Caco-2 (cell line): Measurements from ENCODE around the gene CABLES2. TPM values are rescaled to one million over a fixed set of nuclear protein-coding genes. Genes with fewer than 3 reads are reported as not detected.

Source experiments
- BruUV-seq: library from RNA; stranded (reverse); fragments of 400-500 nt; replicated peaks from 2 replicates; lab custom pipeline; 2021; lab: Mats Ljungman, UMichigan
- CTCF ChIA-PET: fragments of 300-600 bp; sonication (Branson Sonifier 250); formaldehyde crosslinking; loops from one replicate; lab custom pipeline; 2022; ENCODE audit warnings: antibody characterized with exemption; lab: Charles Lee
- POLR2A ChIA-PET: fragments of 300-600 bp; sonication (Branson Sonifier 250); formaldehyde crosslinking; loops from one replicate; lab custom pipeline; 2022; ENCODE audit warnings: antibody characterized with exemption; lab: Charles Lee
- DNase-seq, 2 experiments: peaks; one replicate each; pipeline versions ENCODE4 v3.0.0 to v3.0.0-alpha.2; 2020 to 2022
- H3K27me3 ChIP-seq: replicated peaks from 2 replicates; pipeline ENCODE4 v1.6.0; 2011; ENCODE audit warnings: low read length; ENCODE audit not compliant: control insufficient read depth, insufficient read depth
- H3K36me3 ChIP-seq: 2 replicates; pipeline ENCODE4 v1.5.1; 2011; ENCODE audit warnings: low read length; ENCODE audit not compliant: control insufficient read depth, insufficient read depth
- H3K4me1 ChIP-seq: fragments of 250-450 bp; sonication (Bioruptor Pico); 2 replicates; pipeline ENCODE4 v1.5.1; 2020; ENCODE audit warnings: mild to moderate bottlenecking
- H3K4me3 ChIP-seq: 2 replicates; pipeline ENCODE4 v1.5.1; 2011; ENCODE audit warnings: low read depth, mild to moderate bottlenecking, control low read depth, low read length
- H3K9me3 ChIP-seq: fragments of 250-450 bp; sonication (Bioruptor Pico); 2 replicates; pipeline ENCODE4 v1.5.1; 2020; ENCODE audit warnings: mild to moderate bottlenecking, moderate library complexity
- H3K27ac Mint-ChIP-seq: one replicate; pipeline ENCODE4 v1.8.0; 2022; ENCODE audit warnings: mixed read lengths; ENCODE audit not compliant: unreplicated experiment
- H3K27me3 Mint-ChIP-seq: one replicate; pipeline ENCODE4 v1.8.0; 2022; ENCODE audit warnings: mixed read lengths; ENCODE audit not compliant: insufficient read depth, unreplicated experiment
- H3K36me3 Mint-ChIP-seq: one replicate; pipeline ENCODE4 v1.8.0; 2022; ENCODE audit warnings: mild to moderate bottlenecking, mixed read lengths; ENCODE audit not compliant: insufficient read depth, unreplicated experiment
- H3K4me1 Mint-ChIP-seq: one replicate; pipeline ENCODE4 v1.8.0; 2022; ENCODE audit warnings: low read depth, mixed read lengths; ENCODE audit not compliant: unreplicated experiment
- H3K4me3 Mint-ChIP-seq: one replicate; pipeline ENCODE4 v1.8.0; 2022; ENCODE audit warnings: mild to moderate bottlenecking, moderate library complexity, mixed read lengths; ENCODE audit not compliant: unreplicated experiment
- H3K9me3 Mint-ChIP-seq: one replicate; pipeline ENCODE4 v1.8.0; 2022; ENCODE audit warnings: mixed read lengths; ENCODE audit not compliant: unreplicated experiment
- CTCF ChIP-seq, 2 experiments: fragments of 200-600 bp in 1 of 2; IDR thresholded peaks; 1 replicate in 1 of 2; 2 replicates in 1 of 2; pipeline versions ENCODE4 v1.5.1 to v1.8.0; 2011 to 2022; ENCODE audit warnings: antibody characterized with exemption in 1 of 2, control low read depth in 1 of 2, inconsistent platforms in 1 of 2, low read depth in 1 of 2, low read length in 1 of 2, mild to moderate bottlenecking in 1 of 2, moderate library complexity in 1 of 2; ENCODE audit not compliant: insufficient read depth in 1 of 2, severe bottlenecking in 1 of 2, unreplicated experiment in 1 of 2
- intact Hi-C: fragments of 100-400 bp; cut with micrococcal nuclease; formaldehyde crosslinking; loops from one replicate; pipeline ENCODE4 v1.10.0; 2022; ENCODE audit not compliant: unreplicated experiment
- total RNA-seq: library from RNA; stranded (reverse); gene quantifications from 2 replicates; pipeline ENCODE4 v1.2.3, GENCODE V29; 2022

CABLES2 gene
- total RNA-seq, 1 experiment from 2014 or later: 36.4 TPM

- CTCF ChIA-PET: interaction anchor here (0.6 kb wide), 1 partner anchor 101 kb away, joined by 3 read pairs; no protein-coding TSS in a partner anchor
- POLR2A ChIA-PET: no interaction called here
Observed at GRCh38 chr20:62404761-62405107, 2.4 kb downstream of the CABLES2 start.

GRCh38 chr20:62404112-62404665 is 2.9 kb downstream of the CABLES2 start:
- peaks cover 87% of the 10 kb centered on the region for H3K36me3 Mint-ChIP-seq
- H3K4me3 Mint-ChIP-seq: no peak overlapping the region
- ChIA-PET POLR2A (no interaction called here), CTCF (no interaction called here)
- no peak overlapping the region for H3K4me3 ChIP-seq
- TF ChIP-seq CTCF (IDR thresholded peaks at IDR 0.05; ENCODE audit: insufficient read depth in 1 of 2, low read depth in 1 of 2, low read length in 1 of 2, severe bottlenecking in 1 of 2, unreplicated experiment in 1 of 2): no peak
- peaks cover 23% of the 10 kb centered on the region for H3K4me1 Mint-ChIP-seq
- no peaks in the 10 kb centered on the region for H3K9me3 ChIP-seq
- H3K4me1 ChIP-seq: peaks cover 34% of the 10 kb centered on the region
- no peak overlapping the region for H3K27ac Mint-ChIP-seq
- intact Hi-C loops: loop anchor here (10.0 kb wide), 1 partner anchor 259 kb away; the partner anchor contains the start of genes PSMA7 and SS18L1
- BruUV-seq: no TSS peak
- no peaks in the 10 kb centered on the region for H3K27me3 Mint-ChIP-seq
- DNase-seq: no peak
- peaks cover 9% of the 10 kb centered on the region for H3K36me3 ChIP-seq
- no peaks in the 10 kb centered on the region for H3K9me3 Mint-ChIP-seq
- H3K27me3 ChIP-seq: no peaks in the 10 kb centered on the region

More at GRCh38 chr20:62404761-62405107, 2.4 kb downstream of the CABLES2 start:
- Histone ChIP-seq H3K4me1 (peaks cover 34% of the 10 kb centered on the region), H3K36me3 (peaks cover 9% of the 10 kb centered on the region), H3K9me3 (no peaks in the 10 kb centered on the region), H3K4me3 (no peak overlapping the region), H3K27me3 (no peaks in the 10 kb centered on the region)
- no peaks in the 10 kb centered on the region for H3K27me3 Mint-ChIP-seq
- no TSS peak for BruUV-seq
- H3K4me3 Mint-ChIP-seq: no peak overlapping the region
- H3K4me1 Mint-ChIP-seq: peaks cover 28% of the 10 kb centered on the region
- no peak for TF ChIP-seq CTCF (IDR thresholded peaks at IDR 0.05; ENCODE audit: insufficient read depth in 1 of 2, low read depth in 1 of 2, low read length in 1 of 2, severe bottlenecking in 1 of 2, unreplicated experiment in 1 of 2)
- intact Hi-C loops: loop anchor here (1.0 to 10.0 kb wide), 3 partner anchors 17 to 260 kb away; partner anchors contain the start of genes ADRM1, PSMA7, RPS21 and SS18L1
- peaks cover 89% of the 10 kb centered on the region for H3K36me3 Mint-ChIP-seq
- H3K27ac Mint-ChIP-seq: no peak overlapping the region
- DNase-seq: no peak
- H3K9me3 Mint-ChIP-seq: no peaks in the 10 kb centered on the region

- H3K9me3 Mint-ChIP-seq: peaks cover 2% of the 10 kb centered on the region
- H3K27me3 Mint-ChIP-seq: no peaks in the 10 kb centered on the region
- peaks cover 16% of the 10 kb centered on the region for H3K4me1 Mint-ChIP-seq
- Histone ChIP-seq H3K27me3 (no peaks in the 10 kb centered on the region), H3K4me3 (no peak overlapping the region), H3K9me3 (no peaks in the 10 kb centered on the region), H3K4me1 (peaks cover 25% of the 10 kb centered on the region), H3K36me3 (peaks cover 9% of the 10 kb centered on the region)
- H3K27ac Mint-ChIP-seq: no peak overlapping the region
- POLR2A ChIA-PET: no interaction called here
- CTCF ChIA-PET: interaction anchor here (0.9 kb wide), 1 partner anchor 17 kb away, joined by 4 read pairs; the partner anchor contains the start of gene RPS21
- intact Hi-C loops: loop anchor here (10.0 kb wide), 1 partner anchor 259 kb away; the partner anchor contains the start of genes PSMA7 and SS18L1
- BruUV-seq: no TSS peak
- no peak for TF ChIP-seq CTCF (IDR thresholded peaks at IDR 0.05; ENCODE audit: insufficient read depth in 1 of 2, low read depth in 1 of 2, low read length in 1 of 2, severe bottlenecking in 1 of 2, unreplicated experiment in 1 of 2)
- no peak for DNase-seq
- H3K4me3 Mint-ChIP-seq: no peak overlapping the region
- H3K36me3 Mint-ChIP-seq: peaks cover 84% of the 10 kb centered on the region
Observed at GRCh38 chr20:62403331-62403730, 3.8 kb downstream of the CABLES2 start.
